GM18868 (cell line): ENCODE data around the gene APIP.

ENCODE experiments used
- ATAC-seq: cut with Tn5 transposase; IDR thresholded peaks from one replicate; pipeline ENCODE4 v1.9.1; 2021; ENCODE audit warnings: mild to moderate bottlenecking, moderate library complexity; ENCODE audit not compliant: unreplicated experiment

APIP gene

GRCh38 chr11:34844463-34845112 lies 71.6 kb downstream of the APIP start:
- no peak for ATAC-seq

DNA sequence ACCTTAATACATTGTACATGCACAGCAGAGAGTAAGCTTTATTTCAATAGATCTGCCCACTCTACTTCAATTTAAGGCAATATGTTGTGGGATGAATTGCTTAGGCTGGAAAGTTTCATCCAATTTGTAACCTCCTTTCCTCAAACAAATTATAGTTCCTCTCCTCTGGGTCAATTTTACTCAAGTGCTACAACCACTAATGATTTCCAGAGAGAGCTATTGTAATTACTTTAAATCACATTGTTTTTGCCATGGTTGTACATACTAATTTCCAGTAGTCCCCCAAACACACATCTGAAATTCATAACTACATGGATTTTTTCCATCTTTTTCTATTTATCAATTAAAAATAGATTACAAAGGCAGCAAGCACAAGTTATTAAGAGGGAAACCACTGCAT lies 72.9 kb downstream of the APIP start:
- no peak for ATAC-seq

DNA sequence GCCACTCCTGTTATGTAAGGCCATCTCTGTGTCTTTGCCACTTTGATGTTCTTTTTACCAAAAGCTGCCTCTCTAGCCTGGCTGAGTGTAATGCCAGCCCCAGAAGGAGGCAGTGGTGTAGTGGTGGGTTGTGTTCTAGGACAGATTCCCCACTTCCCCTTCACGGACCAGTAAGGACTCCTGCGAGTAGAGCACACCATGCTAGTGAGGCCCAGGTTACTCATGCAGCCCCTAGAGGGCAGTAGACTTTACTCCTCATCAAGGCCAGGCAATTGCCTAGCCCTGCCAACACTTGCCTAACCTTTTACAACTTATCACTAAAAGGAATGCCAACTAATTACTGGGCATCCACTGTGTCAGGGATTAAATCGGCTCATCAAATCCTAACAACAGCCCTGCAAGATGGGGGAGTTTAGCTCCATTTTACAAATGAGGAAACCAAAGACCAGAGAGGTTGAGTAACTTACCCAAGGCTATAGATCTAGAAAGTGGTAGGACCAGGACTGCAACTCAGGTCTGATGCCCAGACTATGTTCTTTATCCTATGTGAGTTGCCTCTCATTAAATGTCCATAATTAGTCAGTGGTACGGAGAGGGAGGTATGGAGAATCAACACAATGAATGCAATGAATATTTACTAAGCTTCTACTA lies 75.3 kb downstream of the APIP start:
- peak; percentile 98 for ATAC-seq

DNA sequence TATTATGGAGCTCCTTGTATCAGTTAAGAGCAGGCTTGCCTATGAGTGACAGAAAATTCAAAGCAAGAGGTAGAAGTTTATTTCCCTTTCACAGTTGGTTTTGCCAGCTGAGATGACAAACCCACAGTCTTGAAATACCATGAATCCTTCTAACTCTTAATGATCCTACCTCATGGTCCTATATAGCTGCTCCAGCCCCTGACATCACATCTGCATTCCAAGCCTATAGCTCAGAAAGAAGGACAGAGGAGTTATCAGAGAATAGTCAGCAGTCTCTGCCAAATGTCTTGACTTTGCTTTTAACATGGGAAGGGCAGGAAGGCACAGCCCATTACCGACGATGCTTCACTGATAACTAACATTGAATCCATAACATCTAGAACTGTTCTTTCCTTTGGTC lies 76.2 kb downstream of the APIP start:
- no peak for ATAC-seq

DNA sequence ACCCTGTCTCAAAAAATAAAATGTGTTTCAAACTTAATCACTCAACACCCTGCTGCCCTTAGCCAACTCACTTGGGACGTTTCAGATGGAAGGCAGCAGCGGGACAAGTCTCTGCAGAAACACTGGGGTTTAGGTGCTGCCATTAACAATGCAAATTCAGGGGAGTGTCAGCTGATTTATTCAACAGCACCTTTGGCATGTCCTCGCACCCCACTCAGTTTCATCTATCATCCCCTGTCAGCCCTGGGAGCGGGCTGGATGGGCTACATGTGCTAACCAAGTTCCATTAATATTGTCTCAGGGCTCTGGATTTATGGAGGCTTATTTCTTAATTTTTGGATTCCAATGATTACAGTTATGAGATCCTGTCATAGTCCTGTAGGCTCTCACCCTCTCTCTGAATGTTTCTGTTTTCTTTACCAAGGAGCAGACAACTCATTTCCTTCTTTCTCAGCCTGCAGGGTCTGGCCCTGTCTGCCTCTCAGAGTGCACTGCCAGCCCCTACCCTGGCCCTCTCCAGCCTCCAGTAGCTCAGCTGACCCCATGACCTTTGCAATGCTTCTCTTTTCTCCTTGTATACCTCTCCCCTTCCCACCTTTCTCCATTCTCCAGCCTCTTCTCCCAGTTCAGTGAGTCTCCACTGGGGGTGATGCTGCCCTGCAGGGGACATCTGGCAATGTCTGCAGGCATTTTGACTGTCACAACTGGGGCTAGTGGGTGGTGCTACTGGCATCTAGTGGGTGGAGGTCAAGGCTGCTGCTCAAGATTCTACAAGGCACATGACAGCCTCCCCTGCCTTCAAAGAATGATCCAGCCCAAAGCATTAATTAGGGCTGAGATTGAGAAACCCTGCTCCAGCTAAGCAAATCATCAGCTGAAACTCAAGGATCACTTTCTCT lies 79.0 kb downstream of the APIP start:
- no peak for ATAC-seq

DNA sequence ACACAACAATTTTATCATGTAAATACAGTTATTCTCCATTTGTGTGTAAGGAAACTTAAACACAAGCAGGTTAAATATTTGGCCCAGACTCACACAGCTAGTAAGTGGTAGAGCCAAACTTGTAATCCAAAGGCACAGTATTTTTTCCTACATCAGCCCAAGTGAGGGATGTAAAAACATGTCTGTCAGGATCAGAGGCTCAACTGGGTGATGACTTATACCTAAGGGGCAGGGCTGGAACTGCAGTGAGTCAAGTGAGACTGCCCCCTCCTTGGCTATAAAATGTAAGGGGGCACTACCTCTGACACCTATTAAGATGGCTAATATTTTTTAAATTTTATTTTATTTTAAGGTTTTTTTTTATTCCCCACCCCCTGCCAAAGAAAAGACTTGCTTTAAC lies 82.6 kb downstream of the APIP start:
- no peak for ATAC-seq
